Activated naive CD4-positive, alpha-beta T cell (primary cell): ENCODE results near the gene ARMH1.

Source experiments
- DNase-seq, 4 experiments: peaks; one replicate each; lab custom pipeline; 2025; lab: John Stamatoyannopoulos, UW

Gene ARMH1

GRCh38 chr1:44670751-44671640, 3.5 kb upstream of the ARMH1 start:
- DNase-seq = no peak

- DNase-seq = no peak
These were observed 2.1 kb upstream of the ARMH1 start for GRCh38 chr1:44672254-44672955.

- DNase-seq = no peak
These were observed 1.4 kb upstream of the ARMH1 start for GRCh38 chr1:44672961-44673674.

GRCh38 chr1:44673675-44674112, 820 bp upstream of the ARMH1 start:
- no peak for DNase-seq

GRCh38 chr1:44675186-44675585, 672 bp downstream of the ARMH1 start:
- DNase-seq = no peak

GRCh38 chr1:44676484-44677200, 2.1 kb downstream of the ARMH1 start:
- DNase-seq = no peak

GRCh38 chr1:44677201-44677766, 2.8 kb downstream of the ARMH1 start:
- DNase-seq = no peak

GRCh38 chr1:44678120-44678519, 3.6 kb downstream of the ARMH1 start:
- DNase-seq = no peak

GRCh38 chr1:44678626-44679025, 4.1 kb downstream of the ARMH1 start:
- no peak for DNase-seq

GRCh38 chr1:44679468-44679867, 5.0 kb downstream of the ARMH1 start:
- DNase-seq = no peak

GRCh38 chr1:44681905-44682882, 7.7 kb downstream of the ARMH1 start:
- DNase-seq = no peak

GRCh38 chr1:44682883-44683265, 8.4 kb downstream of the ARMH1 start:
- no peak for DNase-seq

- no peak for DNase-seq
These were observed 10.0 kb downstream of the ARMH1 start for GRCh38 chr1:44684525-44684924.

GRCh38 chr1:44685218-44685617, 10.7 kb downstream of the ARMH1 start:
- no peak for DNase-seq

GRCh38 chr1:44685881-44686280, 11.4 kb downstream of the ARMH1 start:
- DNase-seq = no peak

- DNase-seq = no peak
These were observed 14.4 kb downstream of the ARMH1 start for GRCh38 chr1:44688760-44689446.

GRCh38 chr1:44689447-44689765, 14.9 kb downstream of the ARMH1 start:
- no peak for DNase-seq

GRCh38 chr1:44693159-44693558, 18.6 kb downstream of the ARMH1 start:
- DNase-seq = no peak

GRCh38 chr1:44693900-44694299, 19.4 kb downstream of the ARMH1 start:
- DNase-seq = no peak
